Coronary artery (tissue), 2 donors: Measurements from ENCODE around the gene DNM2.

Experiments used
- DNase-seq: peaks from one replicate; pipeline ENCODE4 v3.0.0-alpha.2; 2017; ENCODE audit warnings: low spot score
- H3K27ac ChIP-seq, 2 donors: fragments of 200-600 bp; sonication (generic); one replicate each; pipeline ENCODE4 v1.5.1; 2016 to 2019
- H3K4me3 ChIP-seq: fragments of 200-600 bp; sonication (generic); 2 replicates; pipeline ENCODE4 v1.5.1; 2016; ENCODE audit warnings: mild to moderate bottlenecking, moderate library complexity
- CTCF ChIP-seq: fragments of 200-600 bp; sonication (generic); IDR thresholded peaks from one replicate; pipeline ENCODE4 v1.5.1; 2019; ENCODE audit warnings: antibody characterized with exemption

DNM2 gene

GRCh38 chr19:10766671-10767201 lies 48.9 kb downstream of the DNM2 start:
- Histone ChIP-seq H3K27ac (peak overlapping the region in 1 of 2 donors; percentile 83), H3K4me3 (peak overlapping the region; percentile 25)
- DNase-seq: no peak
- no peak for TF ChIP-seq CTCF

- Histone ChIP-seq H3K27ac (no peak overlapping the region), H3K4me3 (no peak overlapping the region)
- no peak for TF ChIP-seq CTCF
- no peak for DNase-seq
These were observed 49.8 kb downstream of the DNM2 start for GRCh38 chr19:10767726-10768125.

- Histone ChIP-seq H3K27ac (no peak overlapping the region), H3K4me3 (no peak overlapping the region)
- DNase-seq: no peak
- TF ChIP-seq CTCF: no peak
These were observed 50.5 kb downstream of the DNM2 start for GRCh38 chr19:10768369-10768768.

- H3K27ac ChIP-seq: peak overlapping the region in 1 of 2 donors; percentile 60
- DNase-seq: no peak
- TF ChIP-seq CTCF: no peak
- no peak overlapping the region for H3K4me3 ChIP-seq
These were observed 51.1 kb downstream of the DNM2 start for GRCh38 chr19:10768936-10769335.

GRCh38 chr19:10769533-10770491 lies 51.9 kb downstream of the DNM2 start:
- Histone ChIP-seq H3K27ac (peak overlapping the region in 1 of 2 donors; percentile 60), H3K4me3 (no peak overlapping the region)
- DNase-seq: no peak
- TF ChIP-seq CTCF: no peak

GRCh38 chr19:10773969-10774368 lies 56.1 kb downstream of the DNM2 start:
- TF ChIP-seq CTCF: no peak
- Histone ChIP-seq H3K27ac (no peak overlapping the region), H3K4me3 (no peak overlapping the region)
- DNase-seq: no peak

GRCh38 chr19:10774893-10775292 lies 57.0 kb downstream of the DNM2 start:
- Histone ChIP-seq H3K27ac (no peak overlapping the region), H3K4me3 (no peak overlapping the region)
- DNase-seq: no peak
- no peak for TF ChIP-seq CTCF
